NCI-H2081 (cell line): ENCODE data around the gene RASSF7.
"Not testable (repeated sequence)": the region's sequence is repeated elsewhere in the genome, so short reads cannot be mapped to it uniquely, and the experiment has no call there.

Experiments used
- DNase-seq, 2 experiments: peaks; one replicate each; lab custom pipeline; 2025; lab: John Stamatoyannopoulos, UW

RASSF7 gene

GRCh38 chr11:560305-561147 lies at the start of gene RASSF7, which contains the start of gene LMNTD2:
TSS of gene RASSF7 (plus strand) at chr11:560970. CDS start at chr11:561769, 799 bp downstream.
TSS of gene LMNTD2 (minus strand) at chr11:560738. CDS start at chr11:560716, 22 bp downstream.
- peak; percentile 93 for DNase-seq

GRCh38 chr11:512761-513595 lies 47.8 kb upstream of the RASSF7 start:
- no peak for DNase-seq

GRCh38 chr11:514606-515005 lies 46.2 kb upstream of the RASSF7 start:
- no peak for DNase-seq

- no peak for DNase-seq
Observed at GRCh38 chr11:515131-515530, 45.6 kb upstream of the RASSF7 start.

GRCh38 chr11:516400-516799 lies 44.4 kb upstream of the RASSF7 start:
- DNase-seq, result no peak

GRCh38 chr11:516918-517685 lies 43.7 kb upstream of the RASSF7 start:
- not testable (repeated sequence) for DNase-seq

GRCh38 chr11:518463-519202 lies 42.1 kb upstream of the RASSF7 start:
- peak in 1 of 2 experiments; percentile 15 for DNase-seq

- DNase-seq, result no peak
Observed at GRCh38 chr11:520428-521176, 40.2 kb upstream of the RASSF7 start.

- no peak for DNase-seq
Observed at GRCh38 chr11:521177-521688, 39.5 kb upstream of the RASSF7 start.

- DNase-seq, result no peak
Observed at GRCh38 chr11:526192-526591, 34.6 kb upstream of the RASSF7 start.

GRCh38 chr11:528166-528814 lies 32.5 kb upstream of the RASSF7 start:
- DNase-seq, result no peak

GRCh38 chr11:528815-529727 lies 31.7 kb upstream of the RASSF7 start:
- DNase-seq, result peak in 1 of 2 experiments; percentile 35

GRCh38 chr11:529728-530411 lies 30.9 kb upstream of the RASSF7 start:
- DNase-seq, result no peak

GRCh38 chr11:530960-531831 lies 29.6 kb upstream of the RASSF7 start:
- DNase-seq, result no peak

- DNase-seq, result no peak
Observed at GRCh38 chr11:531919-532526, 28.7 kb upstream of the RASSF7 start.

GRCh38 chr11:532527-532985 lies 28.2 kb upstream of the RASSF7 start:
- no peak for DNase-seq
